ENCODE data around the gene ROGDI.

Gene ROGDI

DNA sequence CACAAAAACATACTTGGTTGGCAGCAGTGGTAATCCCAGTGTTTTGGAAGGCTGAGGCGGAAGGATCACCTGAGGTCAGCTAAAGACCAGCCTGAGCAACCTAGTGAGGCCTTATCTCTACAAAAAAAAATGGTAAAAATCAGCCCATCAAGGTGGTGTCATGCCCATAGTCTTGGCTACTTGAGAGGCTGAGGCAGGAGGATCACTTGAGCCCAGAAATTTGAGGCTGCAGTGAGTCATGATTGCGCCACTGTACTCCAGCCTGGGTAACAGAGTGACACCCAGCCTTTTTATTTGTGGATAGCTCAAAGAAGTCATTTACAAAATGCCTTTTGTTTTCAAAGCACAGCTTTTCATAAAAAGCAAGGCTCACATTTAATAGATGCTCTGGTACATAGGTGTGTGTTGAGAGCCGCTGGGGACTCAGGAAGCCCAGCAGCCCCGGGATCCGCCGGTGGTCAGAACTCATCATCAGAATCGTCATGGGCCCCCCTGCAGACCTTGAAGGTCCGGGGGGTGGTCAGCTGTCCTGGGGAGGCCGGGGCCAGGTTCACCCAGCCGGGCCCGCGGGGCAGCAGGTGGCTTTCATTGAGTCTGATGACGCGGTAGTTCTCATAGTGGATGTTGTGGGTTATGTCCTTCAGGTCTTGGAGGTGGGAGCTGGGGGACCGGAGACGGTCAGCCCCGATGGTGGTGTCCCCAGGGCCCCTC, 24.9 kb downstream of the ROGDI start (continued):
- TF ChIP-seq, protein P1, sequence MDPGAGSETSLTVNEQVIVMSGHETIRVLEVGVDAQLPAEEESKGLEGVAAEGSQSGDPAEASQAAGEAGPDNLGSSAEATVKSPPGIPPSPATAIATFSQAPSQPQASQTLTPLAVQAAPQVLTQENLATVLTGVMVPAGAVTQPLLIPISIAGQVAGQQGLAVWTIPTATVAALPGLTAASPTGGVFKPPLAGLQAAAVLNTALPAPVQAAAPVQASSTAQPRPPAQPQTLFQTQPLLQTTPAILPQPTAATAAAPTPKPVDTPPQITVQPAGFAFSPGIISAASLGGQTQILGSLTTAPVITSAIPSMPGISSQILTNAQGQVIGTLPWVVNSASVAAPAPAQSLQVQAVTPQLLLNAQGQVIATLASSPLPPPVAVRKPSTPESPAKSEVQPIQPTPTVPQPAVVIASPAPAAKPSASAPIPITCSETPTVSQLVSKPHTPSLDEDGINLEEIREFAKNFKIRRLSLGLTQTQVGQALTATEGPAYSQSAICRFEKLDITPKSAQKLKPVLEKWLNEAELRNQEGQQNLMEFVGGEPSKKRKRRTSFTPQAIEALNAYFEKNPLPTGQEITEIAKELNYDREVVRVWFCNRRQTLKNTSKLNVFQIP (CRISPR knock-in tag; IDR thresholded peaks at IDR 0.05; ENCODE audit: borderline replicate concordance, low read depth) = no peak
- TF ChIP-seq ZFP30 (CRISPR knock-in tag; IDR thresholded peaks at IDR 0.05) (no peak), ISL1 (CRISPR knock-in tag; IDR thresholded peaks at IDR 0.05) (no peak), PPARA (CRISPR knock-in tag; IDR thresholded peaks at IDR 0.05; ENCODE audit: borderline replicate concordance) (no peak), SNAI2 (CRISPR knock-in tag; IDR thresholded peaks at IDR 0.05) (no peak), ZNF8 (CRISPR knock-in tag; IDR thresholded peaks at IDR 0.05) (no peak), CSRNP3 (CRISPR knock-in tag; IDR thresholded peaks at IDR 0.05) (no peak), ZNF70 (CRISPR knock-in tag; IDR thresholded peaks at IDR 0.05) (no peak), PATZ1 (CRISPR knock-in tag; IDR thresholded peaks at IDR 0.05; ENCODE audit: borderline replicate concordance) (no peak)

DNA sequence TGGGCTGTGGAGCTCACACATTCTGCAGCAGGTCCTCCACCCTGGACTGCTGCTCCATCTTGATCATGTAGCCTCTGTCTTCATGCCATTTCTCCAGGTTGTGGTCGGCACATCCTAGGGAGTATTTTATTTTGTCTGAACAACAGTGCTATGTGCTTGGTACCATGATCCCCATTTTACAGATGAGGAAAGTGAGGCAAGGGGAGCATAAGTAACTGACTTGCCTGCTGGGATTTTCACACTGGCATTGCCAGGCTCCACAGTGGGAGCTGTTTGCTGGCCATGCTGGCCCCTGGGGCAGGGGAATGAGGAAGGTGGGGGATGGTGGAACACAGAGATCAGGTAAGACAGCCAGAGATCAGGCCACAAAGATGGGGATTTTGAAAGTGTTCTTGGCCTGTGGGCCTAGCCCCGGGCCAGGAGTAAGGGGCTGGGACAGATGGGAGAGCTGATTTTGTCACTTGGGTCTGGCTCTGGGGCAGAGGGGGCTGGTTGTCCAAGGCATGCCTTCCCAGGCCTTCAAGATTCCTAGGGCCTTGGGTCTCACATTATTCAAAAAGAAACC, 26.2 kb downstream of the ROGDI start:
- no peak for TF ChIP-seq ZNF565 (CRISPR knock-in tag; conservative IDR thresholded peaks at IDR 0.05; ENCODE audit: low read depth)
- TF ChIP-seq ZFP3 (CRISPR knock-in tag; IDR thresholded peaks at IDR 0.05) = no peak
- TF ChIP-seq, protein P2, sequence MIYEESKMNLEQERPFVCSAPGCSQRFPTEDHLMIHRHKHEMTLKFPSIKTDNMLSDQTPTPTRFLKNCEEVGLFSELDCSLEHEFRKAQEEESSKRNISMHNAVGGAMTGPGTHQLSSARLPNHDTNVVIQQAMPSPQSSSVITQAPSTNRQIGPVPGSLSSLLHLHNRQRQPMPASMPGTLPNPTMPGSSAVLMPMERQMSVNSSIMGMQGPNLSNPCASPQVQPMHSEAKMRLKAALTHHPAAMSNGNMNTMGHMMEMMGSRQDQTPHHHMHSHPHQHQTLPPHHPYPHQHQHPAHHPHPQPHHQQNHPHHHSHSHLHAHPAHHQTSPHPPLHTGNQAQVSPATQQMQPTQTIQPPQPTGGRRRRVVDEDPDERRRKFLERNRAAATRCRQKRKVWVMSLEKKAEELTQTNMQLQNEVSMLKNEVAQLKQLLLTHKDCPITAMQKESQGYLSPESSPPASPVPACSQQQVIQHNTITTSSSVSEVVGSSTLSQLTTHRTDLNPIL (CRISPR knock-in tag; IDR thresholded peaks at IDR 0.05; ENCODE audit: low read depth) = no peak
- no peak for TF ChIP-seq SNAI2 (CRISPR knock-in tag; IDR thresholded peaks at IDR 0.05)
- TF ChIP-seq, protein P1 (CRISPR knock-in tag; IDR thresholded peaks at IDR 0.05; ENCODE audit: borderline replicate concordance, low read depth) = no peak
- no peak for TF ChIP-seq ZNF70 (CRISPR knock-in tag; IDR thresholded peaks at IDR 0.05)
- no peak for TF ChIP-seq RARB (CRISPR knock-in tag; IDR thresholded peaks at IDR 0.05)
- TF ChIP-seq ZC3H10 (CRISPR knock-in tag; IDR thresholded peaks at IDR 0.05) = no peak
- TF ChIP-seq ISL1 (CRISPR knock-in tag; IDR thresholded peaks at IDR 0.05) = no peak
- no peak for TF ChIP-seq TOX (CRISPR knock-in tag; IDR thresholded peaks at IDR 0.05; ENCODE audit: borderline replicate concordance)
- TF ChIP-seq ZNF8 (CRISPR knock-in tag; IDR thresholded peaks at IDR 0.05) = no peak
- no peak for TF ChIP-seq GLIS3 (CRISPR knock-in tag; IDR thresholded peaks at IDR 0.05)
- no peak for TF ChIP-seq ESRRG (CRISPR knock-in tag; IDR thresholded peaks at IDR 0.05)
- TF ChIP-seq BACH2 (CRISPR knock-in tag; IDR thresholded peaks at IDR 0.05; ENCODE audit: borderline replicate concordance) = no peak
- ATAC-seq = no peak

DNA sequence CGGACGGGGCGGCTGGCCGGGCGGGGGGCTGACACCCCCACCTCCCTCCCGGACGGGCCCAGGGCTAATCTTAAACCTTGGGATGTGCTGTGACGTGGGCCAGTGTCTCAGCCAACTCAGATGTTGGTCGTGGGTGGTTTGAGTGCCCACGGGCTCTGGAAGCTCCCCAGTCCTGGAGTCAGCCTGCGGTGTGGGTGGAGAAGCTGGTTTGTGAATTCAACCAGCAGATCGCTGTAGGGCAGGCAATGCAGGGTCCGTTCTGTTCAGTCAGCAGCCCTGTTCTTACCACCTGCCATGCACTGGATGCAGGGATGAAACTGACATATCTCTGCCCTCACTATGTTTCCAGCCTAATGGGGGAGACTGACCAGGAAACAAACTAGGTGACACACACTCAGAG, 27.4 kb downstream of the ROGDI start:
- ATAC-seq = no peak
- no peak for TF ChIP-seq ZNF8 (CRISPR knock-in tag; IDR thresholded peaks at IDR 0.05)
- TF ChIP-seq ZC3H10 (CRISPR knock-in tag; IDR thresholded peaks at IDR 0.05) = no peak
- no peak for TF ChIP-seq ISL1 (CRISPR knock-in tag; IDR thresholded peaks at IDR 0.05)
- TF ChIP-seq ZFP3 (CRISPR knock-in tag; IDR thresholded peaks at IDR 0.05) = no peak

DNA sequence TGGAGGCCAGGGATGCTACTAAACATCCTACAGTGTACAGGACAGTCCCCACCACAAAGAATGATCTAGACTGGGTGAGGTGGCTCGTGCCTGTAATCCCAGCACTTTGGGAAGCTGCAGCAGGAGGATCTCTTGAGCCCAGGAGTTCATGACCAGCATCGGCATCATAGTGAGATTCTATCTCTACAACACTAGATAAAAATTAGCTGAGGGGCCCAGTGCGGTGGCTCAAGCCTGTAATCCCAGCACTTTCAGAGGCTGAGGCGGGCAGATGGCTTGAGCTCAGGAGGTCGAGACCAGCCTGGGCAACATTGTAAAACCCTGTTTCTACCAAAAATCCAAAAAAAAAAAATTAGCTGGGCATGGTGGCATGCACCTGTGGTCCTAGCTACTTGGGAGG, 30.1 kb downstream of the ROGDI start:
- TF ChIP-seq ZC3H10 (CRISPR knock-in tag; IDR thresholded peaks at IDR 0.05) (no peak), GLIS3 (CRISPR knock-in tag; IDR thresholded peaks at IDR 0.05) (no peak), ISL1 (CRISPR knock-in tag; IDR thresholded peaks at IDR 0.05) (no peak), ZFP3 (CRISPR knock-in tag; IDR thresholded peaks at IDR 0.05) (no peak), ARNTL (CRISPR knock-in tag; IDR thresholded peaks at IDR 0.05; ENCODE audit: borderline replicate concordance, low read depth) (no peak), PPARA (CRISPR knock-in tag; IDR thresholded peaks at IDR 0.05; ENCODE audit: borderline replicate concordance) (no peak), CSRNP3 (CRISPR knock-in tag; IDR thresholded peaks at IDR 0.05) (no peak), OSR1 (CRISPR knock-in tag; IDR thresholded peaks at IDR 0.05) (no peak)
- no peak for ATAC-seq

Data from SK-N-SH treated with all-trans-retinoic acid at 6 μM for 48 hours (cell line).